ENCODE results near the gene KCNMA1.

The KCNMA1 gene

GRCh38 chr10:77678146-77678545 is 40.5 kb upstream of the KCNMA1 start:
- Histone ChIP-seq H3K9me3 (ENCODE audit: control insufficient read depth in 2 of 2, low read length in 2 of 2) (no peaks in the 10 kb centered on the region), H3K36me3 (ENCODE audit: control insufficient read depth in 2 of 2, insufficient read depth in 2 of 2, low read length in 2 of 2) (no peaks in the 10 kb centered on the region), H3K4me3 (ENCODE audit: low read length in 2 of 2) (no peak overlapping the region), H3K9ac (ENCODE audit: low read length in 2 of 2) (no peak overlapping the region), H3K27me3 (ENCODE audit: control insufficient read depth in 1 of 2, insufficient read depth in 2 of 2, low read length in 2 of 2) (peaks cover 2 to 5% of the 10 kb centered on the region in 2 donors), H3K4me1 (ENCODE audit: control insufficient read depth, insufficient read depth, low read length) (no peaks in the 10 kb centered on the region), H3K27ac (ENCODE audit: low read length) (no peak overlapping the region)

GRCh38 chr10:77675347-77675746 is 37.7 kb upstream of the KCNMA1 start:
- no peaks in the 10 kb centered on the region for H3K9me3 ChIP-seq (ENCODE audit: control insufficient read depth in 2 of 2, low read length in 2 of 2)
- no peak overlapping the region for H3K4me3 ChIP-seq (ENCODE audit: low read length in 2 of 2)
- H3K27me3 ChIP-seq (ENCODE audit: control insufficient read depth in 1 of 2, insufficient read depth in 2 of 2, low read length in 2 of 2): peaks cover 0 to 2% of the 10 kb centered on the region in 2 donors
- no peak overlapping the region for H3K9ac ChIP-seq (ENCODE audit: low read length in 2 of 2)
- no peaks in the 10 kb centered on the region for H3K4me1 ChIP-seq (ENCODE audit: control insufficient read depth, insufficient read depth, low read length)
- H3K36me3 ChIP-seq (ENCODE audit: control insufficient read depth in 2 of 2, insufficient read depth in 2 of 2, low read length in 2 of 2): no peaks in the 10 kb centered on the region
- no peak overlapping the region for H3K27ac ChIP-seq (ENCODE audit: low read length)

- H3K9ac ChIP-seq (ENCODE audit: low read length in 2 of 2): no peak overlapping the region
- H3K27ac ChIP-seq (ENCODE audit: low read length): no peak overlapping the region
- no peaks in the 10 kb centered on the region for H3K4me1 ChIP-seq (ENCODE audit: control insufficient read depth, insufficient read depth, low read length)
- H3K4me3 ChIP-seq (ENCODE audit: low read length in 2 of 2): no peak overlapping the region
- H3K9me3 ChIP-seq (ENCODE audit: control insufficient read depth in 2 of 2, low read length in 2 of 2): no peaks in the 10 kb centered on the region
- peaks cover 0 to 2% of the 10 kb centered on the region in 2 donors for H3K27me3 ChIP-seq (ENCODE audit: control insufficient read depth in 1 of 2, insufficient read depth in 2 of 2, low read length in 2 of 2)
- no peaks in the 10 kb centered on the region for H3K36me3 ChIP-seq (ENCODE audit: control insufficient read depth in 2 of 2, insufficient read depth in 2 of 2, low read length in 2 of 2)
Measured at GRCh38 chr10:77673515-77674140, 36.0 kb upstream of the KCNMA1 start.

GRCh38 chr10:77673101-77673500 is 35.5 kb upstream of the KCNMA1 start:
- Histone ChIP-seq H3K9ac (ENCODE audit: low read length in 2 of 2) (no peak overlapping the region), H3K36me3 (ENCODE audit: control insufficient read depth in 2 of 2, insufficient read depth in 2 of 2, low read length in 2 of 2) (no peaks in the 10 kb centered on the region), H3K27ac (ENCODE audit: low read length) (no peak overlapping the region), H3K27me3 (ENCODE audit: control insufficient read depth in 1 of 2, insufficient read depth in 2 of 2, low read length in 2 of 2) (peaks cover 0 to 2% of the 10 kb centered on the region in 2 donors), H3K9me3 (ENCODE audit: control insufficient read depth in 2 of 2, low read length in 2 of 2) (no peaks in the 10 kb centered on the region), H3K4me3 (ENCODE audit: low read length in 2 of 2) (no peak overlapping the region), H3K4me1 (ENCODE audit: control insufficient read depth, insufficient read depth, low read length) (no peaks in the 10 kb centered on the region)

- Histone ChIP-seq H3K27ac (ENCODE audit: low read length) (no peak overlapping the region), H3K36me3 (ENCODE audit: control insufficient read depth in 2 of 2, insufficient read depth in 2 of 2, low read length in 2 of 2) (no peaks in the 10 kb centered on the region), H3K4me1 (ENCODE audit: control insufficient read depth, insufficient read depth, low read length) (no peaks in the 10 kb centered on the region), H3K9me3 (ENCODE audit: control insufficient read depth in 2 of 2, low read length in 2 of 2) (no peaks in the 10 kb centered on the region), H3K4me3 (ENCODE audit: low read length in 2 of 2) (no peak overlapping the region), H3K27me3 (ENCODE audit: control insufficient read depth in 1 of 2, insufficient read depth in 2 of 2, low read length in 2 of 2) (peaks cover 0 to 5% of the 10 kb centered on the region in 2 donors), H3K9ac (ENCODE audit: low read length in 2 of 2) (no peak overlapping the region)
Measured at GRCh38 chr10:77671594-77672252, 34.1 kb upstream of the KCNMA1 start.

GRCh38 chr10:77670817-77671443 is 33.3 kb upstream of the KCNMA1 start:
- Histone ChIP-seq H3K9me3 (ENCODE audit: control insufficient read depth in 2 of 2, low read length in 2 of 2) (no peaks in the 10 kb centered on the region), H3K27me3 (ENCODE audit: control insufficient read depth in 1 of 2, insufficient read depth in 2 of 2, low read length in 2 of 2) (peaks cover 0 to 5% of the 10 kb centered on the region in 2 donors), H3K4me1 (ENCODE audit: control insufficient read depth, insufficient read depth, low read length) (no peaks in the 10 kb centered on the region), H3K9ac (ENCODE audit: low read length in 2 of 2) (no peak overlapping the region), H3K36me3 (ENCODE audit: control insufficient read depth in 2 of 2, insufficient read depth in 2 of 2, low read length in 2 of 2) (no peaks in the 10 kb centered on the region), H3K27ac (ENCODE audit: low read length) (no peak overlapping the region), H3K4me3 (ENCODE audit: low read length in 2 of 2) (no peak overlapping the region)

GRCh38 chr10:77669892-77670291 is 32.3 kb upstream of the KCNMA1 start:
- Histone ChIP-seq H3K4me3 (ENCODE audit: low read length in 2 of 2) (no peak overlapping the region), H3K9me3 (ENCODE audit: control insufficient read depth in 2 of 2, low read length in 2 of 2) (no peaks in the 10 kb centered on the region), H3K27me3 (ENCODE audit: control insufficient read depth in 1 of 2, insufficient read depth in 2 of 2, low read length in 2 of 2) (peaks cover 0 to 5% of the 10 kb centered on the region in 2 donors), H3K9ac (ENCODE audit: low read length in 2 of 2) (no peak overlapping the region), H3K27ac (ENCODE audit: low read length) (no peak overlapping the region), H3K36me3 (ENCODE audit: control insufficient read depth in 2 of 2, insufficient read depth in 2 of 2, low read length in 2 of 2) (no peaks in the 10 kb centered on the region), H3K4me1 (ENCODE audit: control insufficient read depth, insufficient read depth, low read length) (no peaks in the 10 kb centered on the region)

GRCh38 chr10:77667426-77668324 is 30.1 kb upstream of the KCNMA1 start:
- Histone ChIP-seq H3K4me3 (ENCODE audit: low read length in 2 of 2) (no peak overlapping the region), H3K27ac (ENCODE audit: low read length) (no peak overlapping the region), H3K4me1 (ENCODE audit: control insufficient read depth, insufficient read depth, low read length) (peaks cover 3% of the 10 kb centered on the region), H3K9ac (ENCODE audit: low read length in 2 of 2) (no peak overlapping the region), H3K27me3 (ENCODE audit: control insufficient read depth in 1 of 2, insufficient read depth in 2 of 2, low read length in 2 of 2) (peaks cover 0 to 3% of the 10 kb centered on the region in 2 donors), H3K36me3 (ENCODE audit: control insufficient read depth in 2 of 2, insufficient read depth in 2 of 2, low read length in 2 of 2) (no peaks in the 10 kb centered on the region), H3K9me3 (ENCODE audit: control insufficient read depth in 2 of 2, low read length in 2 of 2) (no peaks in the 10 kb centered on the region)

- H3K9ac ChIP-seq (ENCODE audit: low read length in 2 of 2): no peak overlapping the region
- peaks cover 3% of the 10 kb centered on the region for H3K4me1 ChIP-seq (ENCODE audit: control insufficient read depth, insufficient read depth, low read length)
- peaks cover 0 to 3% of the 10 kb centered on the region in 2 donors for H3K27me3 ChIP-seq (ENCODE audit: control insufficient read depth in 1 of 2, insufficient read depth in 2 of 2, low read length in 2 of 2)
Measured at GRCh38 chr10:77666821-77667220, 29.2 kb upstream of the KCNMA1 start.

GRCh38 chr10:77664696-77665095 is 27.1 kb upstream of the KCNMA1 start:
- no peak overlapping the region for H3K4me3 ChIP-seq (ENCODE audit: low read length in 2 of 2)
- peaks cover 0 to 3% of the 10 kb centered on the region in 2 donors for H3K27me3 ChIP-seq (ENCODE audit: control insufficient read depth in 1 of 2, insufficient read depth in 2 of 2, low read length in 2 of 2)
- no peak overlapping the region for H3K27ac ChIP-seq (ENCODE audit: low read length)
- no peaks in the 10 kb centered on the region for H3K9me3 ChIP-seq (ENCODE audit: control insufficient read depth in 2 of 2, low read length in 2 of 2)
- H3K36me3 ChIP-seq (ENCODE audit: control insufficient read depth in 2 of 2, insufficient read depth in 2 of 2, low read length in 2 of 2): no peaks in the 10 kb centered on the region
- H3K4me1 ChIP-seq (ENCODE audit: control insufficient read depth, insufficient read depth, low read length): peaks cover 3% of the 10 kb centered on the region
- H3K9ac ChIP-seq (ENCODE audit: low read length in 2 of 2): no peak overlapping the region

More at GRCh38 chr10:77666821-77667220, 29.2 kb upstream of the KCNMA1 start:
- Histone ChIP-seq H3K9me3 (ENCODE audit: control insufficient read depth in 2 of 2, low read length in 2 of 2) (no peaks in the 10 kb centered on the region), H3K27ac (ENCODE audit: low read length) (no peak overlapping the region), H3K4me3 (ENCODE audit: low read length in 2 of 2) (no peak overlapping the region), H3K36me3 (ENCODE audit: control insufficient read depth in 2 of 2, insufficient read depth in 2 of 2, low read length in 2 of 2) (no peaks in the 10 kb centered on the region)
